Measurements from ENCODE around the gene FBXW12.

- TF ChIP-seq YY1 (IDR thresholded peaks at IDR 0.05; ENCODE audit: insufficient read depth, insufficient read length) = no peak
- TF ChIP-seq SUZ12 (IDR thresholded peaks at IDR 0.05; ENCODE audit: extremely low read depth, insufficient read depth, insufficient read length) = no peak
Observed at GRCh38 chr3:48428088-48428571, 56.1 kb downstream of the FBXW12 start.
